ENCODE data around the gene FH. TPM values are rescaled to one million over a fixed set of nuclear protein-coding genes. Genes with fewer than 3 reads are reported as not detected.

The FH gene
- total RNA-seq, 2 experiments from 2014 or later: 44.0 to 72.1 TPM

DNA sequence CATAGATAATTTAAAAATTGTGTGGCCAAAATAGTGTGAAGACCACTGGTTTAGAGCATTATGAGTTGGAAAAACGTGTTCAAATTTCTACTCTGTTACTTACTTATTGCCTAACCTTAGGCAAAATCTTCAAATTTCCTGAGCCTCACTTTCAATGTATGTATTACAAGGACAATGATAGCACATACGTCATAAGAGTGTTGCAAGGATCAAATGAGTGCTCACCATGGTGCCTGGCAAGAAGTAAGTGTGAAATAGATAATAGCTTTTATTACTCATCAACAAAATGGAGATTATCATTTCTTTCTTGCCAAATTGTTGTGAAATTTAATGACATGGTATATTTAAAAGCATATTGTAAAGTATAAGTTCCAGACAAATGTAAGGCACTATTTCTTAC is 57.2 kb downstream of the FH start:
- Histone ChIP-seq H3K4me3 (ENCODE audit: low read depth, low read length, poor library complexity, severe bottlenecking) (no peak overlapping the region), H3K9me2 (ENCODE audit: insufficient read depth, low read length) (no peaks in the 10 kb centered on the region), H3K9me3 (ENCODE audit: low read length) (no peaks in the 10 kb centered on the region), H2AFZ (ENCODE audit: low read length) (no peak overlapping the region), H3K79me2 (ENCODE audit: insufficient read depth, low read depth, low read length) (no peaks in the 10 kb centered on the region), H3K4me1 (ENCODE audit: insufficient read depth, low read length, poor library complexity, severe bottlenecking) (no peaks in the 10 kb centered on the region), H3K36me3 (ENCODE audit: insufficient read depth, low read length) (no peaks in the 10 kb centered on the region), H3K4me2 (ENCODE audit: low read length) (no peak overlapping the region), H3K27ac (ENCODE audit: low read depth, low read length, poor library complexity, severe bottlenecking) (no peak overlapping the region), H4K20me1 (ENCODE audit: insufficient read depth, low read length) (no peaks in the 10 kb centered on the region)
- no peak for TF ChIP-seq EZH2phosphoT487 (IDR thresholded peaks at IDR 0.05; ENCODE audit: borderline replicate concordance, low read depth, low read length)
- no TSS peak for BruUV-seq (replicated peaks)
- ChIA-PET POLR2A (no interaction called here), CTCF (ENCODE audit: unreplicated experiment) (no interaction called here)
- intact Hi-C loops (cut with micrococcal nuclease; ENCODE audit: unreplicated experiment): no loop called here
- DNase-seq (ENCODE audit: low spot score): no peak

DNA sequence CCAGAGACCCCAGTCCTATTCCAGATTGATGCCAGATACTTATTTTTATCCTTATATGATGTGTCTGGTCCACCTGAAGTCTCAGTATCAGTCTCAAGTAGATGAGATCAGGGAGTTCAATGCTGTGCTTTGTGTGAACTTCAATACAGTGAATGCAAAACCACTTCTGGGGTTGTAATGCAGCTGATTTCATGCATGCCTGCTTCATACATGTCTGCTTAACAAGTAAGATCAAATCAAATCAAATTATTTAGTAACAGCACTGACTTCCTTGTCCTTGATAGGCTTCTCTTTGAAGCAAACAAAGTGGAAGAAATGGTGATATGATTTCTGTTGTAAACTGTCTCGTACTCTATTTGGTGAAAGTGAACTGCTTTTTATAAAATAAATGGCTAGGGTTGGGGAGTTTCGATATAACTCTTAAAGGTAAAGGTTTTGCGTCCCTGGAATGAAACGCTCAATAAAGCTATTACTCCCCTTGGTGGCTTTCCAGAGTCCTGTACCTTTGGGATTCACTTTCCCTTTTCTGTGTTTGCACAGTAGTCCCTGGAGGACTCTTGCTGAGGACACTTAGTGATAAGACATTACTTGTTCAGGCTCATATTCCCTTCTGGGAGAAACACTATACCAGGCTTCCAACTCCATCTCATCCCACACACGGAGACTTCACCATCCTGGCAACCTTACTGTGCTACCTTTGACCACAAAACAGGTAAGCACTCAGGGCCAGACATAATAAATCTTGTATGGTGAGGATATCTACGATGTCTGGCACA is 59.3 kb downstream of the FH start:
- TF ChIP-seq, protein P1, sequence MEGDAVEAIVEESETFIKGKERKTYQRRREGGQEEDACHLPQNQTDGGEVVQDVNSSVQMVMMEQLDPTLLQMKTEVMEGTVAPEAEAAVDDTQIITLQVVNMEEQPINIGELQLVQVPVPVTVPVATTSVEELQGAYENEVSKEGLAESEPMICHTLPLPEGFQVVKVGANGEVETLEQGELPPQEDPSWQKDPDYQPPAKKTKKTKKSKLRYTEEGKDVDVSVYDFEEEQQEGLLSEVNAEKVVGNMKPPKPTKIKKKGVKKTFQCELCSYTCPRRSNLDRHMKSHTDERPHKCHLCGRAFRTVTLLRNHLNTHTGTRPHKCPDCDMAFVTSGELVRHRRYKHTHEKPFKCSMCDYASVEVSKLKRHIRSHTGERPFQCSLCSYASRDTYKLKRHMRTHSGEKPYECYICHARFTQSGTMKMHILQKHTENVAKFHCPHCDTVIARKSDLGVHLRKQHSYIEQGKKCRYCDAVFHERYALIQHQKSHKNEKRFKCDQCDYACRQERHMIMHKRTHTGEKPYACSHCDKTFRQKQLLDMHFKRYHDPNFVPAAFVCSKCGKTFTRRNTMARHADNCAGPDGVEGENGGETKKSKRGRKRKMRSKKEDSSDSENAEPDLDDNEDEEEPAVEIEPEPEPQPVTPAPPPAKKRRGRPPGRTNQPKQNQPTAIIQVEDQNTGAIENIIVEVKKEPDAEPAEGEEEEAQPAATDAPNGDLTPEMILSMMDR (conservative IDR thresholded peaks at IDR 0.05; ENCODE audit: low read length): no peak
- TF ChIP-seq EZH2phosphoT487 (IDR thresholded peaks at IDR 0.05; ENCODE audit: borderline replicate concordance, low read depth, low read length): no peak
- ChIA-PET POLR2A (interaction anchor here (0.9 to 1.1 kb wide), 2 partner anchors 10 to 11 kb away, joined by 3 to 4 read pairs; no protein-coding TSS in a partner anchor), CTCF (ENCODE audit: unreplicated experiment) (no interaction called here)
- no TSS peak for BruUV-seq (replicated peaks)
- H3K4me1 ChIP-seq (ENCODE audit: insufficient read depth, low read length, poor library complexity, severe bottlenecking): no peaks in the 10 kb centered on the region
- H2AFZ ChIP-seq (ENCODE audit: low read length): no peak overlapping the region
- H3K79me2 ChIP-seq (ENCODE audit: insufficient read depth, low read depth, low read length): no peaks in the 10 kb centered on the region
- no peak overlapping the region for H3K4me2 ChIP-seq (ENCODE audit: low read length)
- no peak for DNase-seq (ENCODE audit: low spot score)
- H3K36me3 ChIP-seq (ENCODE audit: insufficient read depth, low read length): no peaks in the 10 kb centered on the region
- H3K9me3 ChIP-seq (ENCODE audit: low read length): no peaks in the 10 kb centered on the region
- H3K27ac ChIP-seq (ENCODE audit: low read depth, low read length, poor library complexity, severe bottlenecking): no peak overlapping the region
- no peaks in the 10 kb centered on the region for H4K20me1 ChIP-seq (ENCODE audit: insufficient read depth, low read length)
- intact Hi-C loops (cut with micrococcal nuclease; ENCODE audit: unreplicated experiment): no loop called here
- no peaks in the 10 kb centered on the region for H3K9me2 ChIP-seq (ENCODE audit: insufficient read depth, low read length)
- H3K4me3 ChIP-seq (ENCODE audit: low read depth, low read length, poor library complexity, severe bottlenecking): no peak overlapping the region

DNA sequence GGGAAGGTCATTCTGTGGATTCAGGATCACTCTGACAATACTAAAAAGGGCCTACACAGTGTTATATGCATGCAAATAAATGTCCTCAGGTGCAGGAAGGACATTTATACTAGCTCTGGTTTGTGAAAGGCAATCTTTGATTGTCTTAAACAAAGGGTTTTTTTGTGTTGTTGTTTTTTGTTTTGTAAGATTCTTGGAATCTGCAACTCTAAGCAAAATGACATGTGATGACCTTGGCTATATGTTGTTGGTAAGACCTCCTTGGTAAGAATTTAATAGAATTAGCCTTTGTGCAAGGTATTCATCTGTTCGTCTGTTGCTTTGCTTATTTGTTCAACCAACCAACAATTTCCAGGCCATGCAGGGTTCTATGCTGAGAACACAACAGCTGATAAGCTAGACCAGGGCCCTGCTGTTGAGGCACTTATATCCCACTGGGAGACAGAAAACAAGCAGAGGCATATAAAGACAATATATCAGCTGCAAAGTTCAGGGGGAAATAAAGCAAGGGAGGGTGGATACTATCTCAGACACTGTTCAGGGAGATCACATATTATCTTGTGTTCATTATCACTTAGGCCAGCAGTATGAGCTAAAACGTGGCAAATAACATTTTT is 60.3 kb downstream of the FH start:
- DNase-seq (ENCODE audit: low spot score): no peak
- no TSS peak for BruUV-seq (replicated peaks)
- TF ChIP-seq EZH2phosphoT487 (IDR thresholded peaks at IDR 0.05; ENCODE audit: borderline replicate concordance, low read depth, low read length): no peak
- TF ChIP-seq, protein P1 (conservative IDR thresholded peaks at IDR 0.05; ENCODE audit: low read length): no peak
- Histone ChIP-seq H3K27ac (ENCODE audit: low read depth, low read length, poor library complexity, severe bottlenecking) (no peak overlapping the region), H3K4me2 (ENCODE audit: low read length) (no peak overlapping the region), H4K20me1 (ENCODE audit: insufficient read depth, low read length) (no peaks in the 10 kb centered on the region), H3K4me3 (ENCODE audit: low read depth, low read length, poor library complexity, severe bottlenecking) (no peak overlapping the region), H3K9me2 (ENCODE audit: insufficient read depth, low read length) (no peaks in the 10 kb centered on the region), H3K79me2 (ENCODE audit: insufficient read depth, low read depth, low read length) (no peaks in the 10 kb centered on the region), H3K36me3 (ENCODE audit: insufficient read depth, low read length) (no peaks in the 10 kb centered on the region), H3K9me3 (ENCODE audit: low read length) (no peaks in the 10 kb centered on the region), H3K4me1 (ENCODE audit: insufficient read depth, low read length, poor library complexity, severe bottlenecking) (no peaks in the 10 kb centered on the region), H2AFZ (ENCODE audit: low read length) (no peak overlapping the region)
- CTCF ChIA-PET (ENCODE audit: unreplicated experiment): no interaction called here
- intact Hi-C loops (cut with micrococcal nuclease; ENCODE audit: unreplicated experiment): no loop called here
- POLR2A ChIA-PET: interaction anchor here (0.7 to 1.1 kb wide), 3 partner anchors 10 to 101 kb away, joined by 3 to 4 read pairs (median 3); no protein-coding TSS in a partner anchor

Data from OCI-LY7 (cell line).